Nephron (organoid): Measurements from ENCODE around the gene SELPLG.

Experiments used
- H3K27ac Mint-ChIP-seq, 3 experiments: 2 replicates each; pipeline ENCODE4 v1.8.0; 2020; ENCODE audit warnings: mixed read lengths in 3 of 3, mild to moderate bottlenecking in 2 of 3, moderate library complexity in 1 of 3
- H3K27me3 Mint-ChIP-seq: 2 replicates; pipeline ENCODE4 v1.8.0; 2021; ENCODE audit warnings: low read depth, mild to moderate bottlenecking, moderate library complexity, mixed read lengths
- H3K36me3 Mint-ChIP-seq: 2 replicates; pipeline ENCODE4 v1.8.0; 2020; ENCODE audit warnings: low read depth, mixed read lengths
- H3K4me1 Mint-ChIP-seq: 2 replicates; pipeline ENCODE4 v1.8.0; 2020; ENCODE audit warnings: mixed read lengths
- H3K4me3 Mint-ChIP-seq, 3 experiments: 2 replicates each; pipeline ENCODE4 v1.8.0; 2020; ENCODE audit warnings: mild to moderate bottlenecking in 3 of 3, mixed read lengths in 3 of 3, moderate library complexity in 2 of 3
- H3K9me3 Mint-ChIP-seq: 2 replicates; pipeline ENCODE4 v1.8.0; 2020; ENCODE audit warnings: mixed read lengths
- TF ChIP-seq, protein P1 (sequence below), 3 experiments: fragments of 200-600 bp; sonication (generic); IDR thresholded peaks; one replicate each; pipeline ENCODE4 v1.5.0; 2021; ENCODE audit warnings: antibody characterized with exemption in 3 of 3; ENCODE audit not compliant: unreplicated experiment in 3 of 3

Gene SELPLG

GRCh38 chr12:108584456-108585065 lies 49.1 kb downstream of the SELPLG start:
- H3K9me3 Mint-ChIP-seq = no peaks in the 10 kb centered on the region

DNA sequence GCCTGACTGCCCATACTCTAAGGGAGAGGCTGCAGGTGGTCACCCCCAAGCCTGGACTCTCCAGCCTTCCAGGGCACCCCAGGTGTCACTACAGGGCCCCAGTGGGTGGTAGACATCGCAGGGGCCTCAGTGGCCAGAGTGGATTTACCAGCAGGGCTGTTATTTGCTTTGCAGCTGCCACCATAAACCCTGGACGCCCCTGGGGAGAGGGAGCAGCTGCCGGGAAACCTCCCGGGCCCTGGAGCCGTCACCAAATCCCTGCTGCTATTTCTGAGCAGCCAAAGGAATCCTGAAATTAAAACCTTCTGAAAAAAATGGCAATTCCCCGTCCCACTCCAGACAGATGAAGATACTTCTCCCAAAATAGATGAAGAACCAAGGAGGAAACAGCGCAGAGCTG lies 49.7 kb downstream of the SELPLG start:
- Mint-ChIP-seq H3K36me3 (no peaks in the 10 kb centered on the region), H3K4me1 (peaks cover 66% of the 10 kb centered on the region), H3K27ac (peak overlapping the region; percentile 67 to 87 (median 77)), H3K9me3 (no peaks in the 10 kb centered on the region), H3K4me3 (no peak overlapping the region), H3K27me3 (no peaks in the 10 kb centered on the region)
- TF ChIP-seq, protein P1, sequence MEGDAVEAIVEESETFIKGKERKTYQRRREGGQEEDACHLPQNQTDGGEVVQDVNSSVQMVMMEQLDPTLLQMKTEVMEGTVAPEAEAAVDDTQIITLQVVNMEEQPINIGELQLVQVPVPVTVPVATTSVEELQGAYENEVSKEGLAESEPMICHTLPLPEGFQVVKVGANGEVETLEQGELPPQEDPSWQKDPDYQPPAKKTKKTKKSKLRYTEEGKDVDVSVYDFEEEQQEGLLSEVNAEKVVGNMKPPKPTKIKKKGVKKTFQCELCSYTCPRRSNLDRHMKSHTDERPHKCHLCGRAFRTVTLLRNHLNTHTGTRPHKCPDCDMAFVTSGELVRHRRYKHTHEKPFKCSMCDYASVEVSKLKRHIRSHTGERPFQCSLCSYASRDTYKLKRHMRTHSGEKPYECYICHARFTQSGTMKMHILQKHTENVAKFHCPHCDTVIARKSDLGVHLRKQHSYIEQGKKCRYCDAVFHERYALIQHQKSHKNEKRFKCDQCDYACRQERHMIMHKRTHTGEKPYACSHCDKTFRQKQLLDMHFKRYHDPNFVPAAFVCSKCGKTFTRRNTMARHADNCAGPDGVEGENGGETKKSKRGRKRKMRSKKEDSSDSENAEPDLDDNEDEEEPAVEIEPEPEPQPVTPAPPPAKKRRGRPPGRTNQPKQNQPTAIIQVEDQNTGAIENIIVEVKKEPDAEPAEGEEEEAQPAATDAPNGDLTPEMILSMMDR (IDR thresholded peaks at IDR 0.05; ENCODE audit: unreplicated experiment in 3 of 3) = no peak

More at GRCh38 chr12:108584456-108585065, 49.1 kb downstream of the SELPLG start:
- peaks cover 66% of the 10 kb centered on the region for H3K4me1 Mint-ChIP-seq
- no peaks in the 10 kb centered on the region for H3K36me3 Mint-ChIP-seq
- TF ChIP-seq, protein P1 (IDR thresholded peaks at IDR 0.05; ENCODE audit: unreplicated experiment in 3 of 3) = no peak
- peak overlapping the region in 1 of 3 experiments; percentile 22 for H3K4me3 Mint-ChIP-seq
- peak overlapping the region; percentile 67 to 87 (median 77) for H3K27ac Mint-ChIP-seq
- no peaks in the 10 kb centered on the region for H3K27me3 Mint-ChIP-seq

DNA sequence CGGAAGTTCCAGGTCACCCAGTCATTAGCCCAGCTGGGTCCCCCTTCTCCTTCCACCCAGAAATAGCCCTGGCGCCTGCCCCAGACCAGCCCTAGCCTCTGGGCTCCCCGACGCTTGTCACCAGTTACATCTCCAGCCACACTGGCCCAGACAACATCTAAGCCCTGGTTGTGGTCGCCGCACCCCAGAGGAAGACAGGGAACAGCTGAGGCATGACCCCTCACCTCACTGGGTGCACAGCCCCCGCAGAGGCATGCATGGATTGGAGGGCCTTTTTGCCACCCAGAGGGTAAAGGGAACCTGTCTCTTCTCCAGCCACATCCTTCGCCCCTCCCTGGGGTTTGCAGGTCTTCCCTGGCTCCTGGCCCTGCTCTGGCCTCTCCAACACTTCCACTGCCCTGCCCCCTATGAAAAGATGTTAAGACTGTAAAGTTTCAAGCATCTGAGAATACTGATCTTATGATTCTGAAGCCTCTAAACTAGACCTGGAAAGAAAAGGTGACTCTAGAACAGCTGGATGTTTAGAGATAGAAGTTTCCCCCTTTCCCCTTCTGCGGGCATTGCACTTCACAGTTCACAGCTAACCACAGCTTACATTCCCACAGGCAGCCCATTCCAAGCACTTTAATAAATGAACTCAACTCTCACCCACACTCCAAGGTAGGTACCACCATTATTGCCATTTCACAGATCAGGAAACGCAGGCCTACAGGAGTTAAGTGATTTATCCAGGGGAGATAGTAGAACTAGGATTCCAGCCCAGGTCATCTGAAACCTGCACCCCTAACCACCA lies 50.5 kb downstream of the SELPLG start:
- H3K27ac Mint-ChIP-seq = peak overlapping the region; percentile 67 to 87 (median 77)
- peaks cover 66% of the 10 kb centered on the region for H3K4me1 Mint-ChIP-seq
- no peaks in the 10 kb centered on the region for H3K27me3 Mint-ChIP-seq
- TF ChIP-seq, protein P1 (IDR thresholded peaks at IDR 0.05; ENCODE audit: unreplicated experiment in 3 of 3) = no peak
- H3K9me3 Mint-ChIP-seq = no peaks in the 10 kb centered on the region
- peak overlapping the region in 1 of 3 experiments; percentile 54 for H3K4me3 Mint-ChIP-seq
- H3K36me3 Mint-ChIP-seq = no peaks in the 10 kb centered on the region

GRCh38 chr12:108582509-108582908 lies 51.2 kb downstream of the SELPLG start:
- peak overlapping the region; percentile 67 to 87 (median 77) for H3K27ac Mint-ChIP-seq
- no peaks in the 10 kb centered on the region for H3K27me3 Mint-ChIP-seq
- H3K36me3 Mint-ChIP-seq = no peaks in the 10 kb centered on the region
- no peaks in the 10 kb centered on the region for H3K9me3 Mint-ChIP-seq
- H3K4me1 Mint-ChIP-seq = peaks cover 61% of the 10 kb centered on the region
- TF ChIP-seq, protein P1 (IDR thresholded peaks at IDR 0.05; ENCODE audit: unreplicated experiment in 3 of 3) = no peak
- H3K4me3 Mint-ChIP-seq = no peak overlapping the region

DNA sequence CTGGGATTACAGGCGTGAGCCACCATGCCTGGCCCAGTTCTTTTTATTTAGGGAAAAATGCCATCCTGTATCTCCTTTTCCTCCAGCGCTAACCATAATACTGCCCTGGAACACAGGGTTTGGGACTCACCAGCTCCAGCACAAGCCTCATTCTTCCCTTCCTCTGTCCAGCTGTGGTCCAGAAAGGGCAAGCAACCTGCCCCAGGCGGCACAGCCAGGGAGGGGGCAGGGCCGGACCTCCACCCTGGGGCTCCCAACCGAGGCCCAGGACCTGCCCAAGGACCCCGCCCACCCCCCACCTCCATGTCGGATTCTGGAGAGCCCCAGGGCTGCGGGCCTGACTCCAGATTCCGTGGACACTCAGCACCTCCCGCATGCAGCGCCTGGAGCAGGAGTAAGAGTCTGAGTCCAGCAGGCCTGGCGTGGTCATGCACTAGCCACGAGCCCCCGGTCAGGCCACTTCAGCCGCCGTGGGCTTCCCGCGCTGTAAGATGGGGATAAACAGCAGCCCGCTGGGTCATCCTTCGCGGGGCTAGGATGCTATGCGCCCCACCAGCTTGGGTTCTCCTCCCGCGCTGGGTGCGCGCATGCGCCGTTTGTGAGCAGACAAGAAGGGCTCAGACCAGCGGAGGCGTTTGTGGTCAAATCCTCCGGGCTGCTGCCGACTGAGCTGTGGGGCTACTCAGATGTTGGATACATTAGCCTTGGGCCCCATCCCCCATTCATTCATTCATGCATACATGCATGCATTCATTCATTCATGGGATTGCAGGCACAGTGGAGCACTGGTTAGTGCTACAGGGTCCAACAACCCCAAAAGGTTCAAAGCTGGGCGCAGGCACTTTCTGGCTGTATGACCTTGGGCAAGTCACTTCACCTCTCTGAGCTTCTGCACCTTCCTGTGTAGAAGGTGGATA lies 52.1 kb downstream of the SELPLG start:
- H3K9me3 Mint-ChIP-seq = no peaks in the 10 kb centered on the region
- H3K36me3 Mint-ChIP-seq = no peaks in the 10 kb centered on the region
- no peak overlapping the region for H3K4me3 Mint-ChIP-seq
- TF ChIP-seq, protein P1 (IDR thresholded peaks at IDR 0.05; ENCODE audit: unreplicated experiment in 3 of 3) = no peak
- H3K4me1 Mint-ChIP-seq = peaks cover 64% of the 10 kb centered on the region
- peak overlapping the region in 1 of 3 experiments; percentile 96 for H3K27ac Mint-ChIP-seq
- no peaks in the 10 kb centered on the region for H3K27me3 Mint-ChIP-seq
